H1 (cell line): ENCODE results near the gene YWHAB. TPM values are rescaled to one million over a fixed set of nuclear protein-coding genes. Genes with fewer than 3 reads are reported as not detected.

Experiments
- CTCF ChIA-PET: fragments of 300-600 bp; sonication (Branson Sonifier 250); formaldehyde crosslinking; loops from one replicate; lab custom pipeline; 2021; ENCODE audit not compliant: partially characterized antibody; lab: Charles Lee
- POLR2A ChIA-PET: fragments of 300-600 bp; sonication (Branson Sonifier 250); formaldehyde crosslinking; loops from one replicate; lab custom pipeline; 2021; ENCODE audit warnings: inconsistent platforms; ENCODE audit not compliant: partially characterized antibody; lab: Charles Lee
- DNase-seq, 2 experiments: peaks; one replicate each; pipeline versions ENCODE4 v3.0.0 to v3.0.0-alpha.2; 2010 to 2022; ENCODE audit warnings: low spot score in 2 of 2, low read depth in 1 of 2, mixed read lengths in 1 of 2
- FAIRE-seq: peaks from 2 replicates; lab custom pipeline; 2011; peaks lifted over from hg19 to GRCh38; lab: Jason Lieb, UNC
- H2AFZ ChIP-seq: 2 replicates; pipeline ENCODE4 v1.8.1; 2012; ENCODE audit warnings: low read length, inconsistent platforms
- H2AK5ac ChIP-seq: 2 replicates; pipeline ENCODE4 v1.6.1; 2013; ENCODE audit warnings: low read depth, low read length
- H2BK120ac ChIP-seq: replicated peaks from 2 replicates; pipeline ENCODE3; 2013; ENCODE audit warnings: low read depth, low read length, inconsistent platforms
- H2BK12ac ChIP-seq: 2 replicates; pipeline ENCODE4 v1.6.1; 2013; ENCODE audit warnings: low read depth, low read length
- H2BK15ac ChIP-seq: 2 replicates; pipeline ENCODE4 v1.6.1; 2013; ENCODE audit warnings: low read length
- H2BK20ac ChIP-seq: 2 replicates; pipeline ENCODE4 v1.6.1; 2013; ENCODE audit warnings: low read length
- H2BK5ac ChIP-seq: 2 replicates; pipeline ENCODE4 v1.6.1; 2013; ENCODE audit warnings: low read depth, low read length
- H3K14ac ChIP-seq: 2 replicates; pipeline ENCODE4 v1.6.1; 2013; ENCODE audit warnings: inconsistent platforms; ENCODE audit not compliant: insufficient read length
- H3K18ac ChIP-seq: 2 replicates; pipeline ENCODE4 v1.6.1; 2013; ENCODE audit warnings: low read length; ENCODE audit errors: extremely low read depth
- H3K23ac ChIP-seq: 2 replicates; pipeline ENCODE4 v1.6.1; 2013; ENCODE audit warnings: inconsistent platforms; ENCODE audit not compliant: insufficient read length
- H3K23me2 ChIP-seq: 2 replicates; pipeline ENCODE4 v1.6.1; 2013; ENCODE audit warnings: low read depth, low read length
- H3K27ac ChIP-seq: 2 replicates; pipeline ENCODE4 v1.6.1; 2011; ENCODE audit warnings: low read depth, low read length, inconsistent platforms
- H3K27me3 ChIP-seq, 4 experiments: replicated peaks in 1 of 4; 1 replicate in 1 of 4; 2 replicates in 3 of 4; pipeline versions ENCODE4 v1.6.1 to v1.8.1; 2011 to 2013; ENCODE audit warnings: low read length in 3 of 4, mild to moderate bottlenecking in 3 of 4, inconsistent platforms in 2 of 4, mixed read lengths in 2 of 4, moderate library complexity in 1 of 4; ENCODE audit not compliant: control insufficient read depth in 3 of 4, insufficient read depth in 3 of 4; ENCODE audit errors: extremely low read depth in 1 of 4
- H3K36me3 ChIP-seq, 4 experiments: 2 replicates each; pipeline versions ENCODE4 v1.6.1 to v1.8.1; 2011 to 2013; ENCODE audit warnings: mild to moderate bottlenecking in 4 of 4, low read length in 3 of 4, moderate library complexity in 2 of 4, control low read depth in 1 of 4, inconsistent platforms in 1 of 4; ENCODE audit not compliant: insufficient read depth in 4 of 4, control insufficient read depth in 2 of 4
- H3K4ac ChIP-seq: replicated peaks from 2 replicates; pipeline ENCODE3; 2013; ENCODE audit warnings: low read length, low read depth, mixed read lengths, inconsistent platforms; ENCODE audit not compliant: insufficient read length
- H3K4me1 ChIP-seq, 4 experiments: replicated peaks in 1 of 4; 1 replicate in 1 of 4; 2 replicates in 3 of 4; pipeline versions ENCODE4 v1.6.1 to v1.8.1; 2011 to 2013; ENCODE audit warnings: low read length in 3 of 4, inconsistent platforms in 2 of 4, mixed read lengths in 1 of 4; ENCODE audit not compliant: insufficient read depth in 4 of 4, control insufficient read depth in 3 of 4
- H3K4me2 ChIP-seq, 2 experiments: 2 replicates each; pipeline versions ENCODE4 v1.6.1 to v1.8.1; 2011 to 2013; ENCODE audit warnings: low read depth in 2 of 2, low read length in 2 of 2, control low read depth in 1 of 2, inconsistent platforms in 1 of 2, mild to moderate bottlenecking in 1 of 2; ENCODE audit not compliant: insufficient read depth in 1 of 2
- H3K4me3 ChIP-seq, 4 experiments: fragments of 200-600, 300-600 bp in 1 of 4; sonication (generic), shearing (Covaris generic), sonication (Bioruptor Twin) in 1 of 4; 2 replicates each; pipeline versions ENCODE4 v1.5.1 to v1.8.1; 2011 to 2016; ENCODE audit warnings: low read length in 4 of 4, low read depth in 3 of 4, control low read depth in 2 of 4, inconsistent platforms in 2 of 4, mild to moderate bottlenecking in 2 of 4, mixed read lengths in 1 of 4, moderate library complexity in 1 of 4; ENCODE audit not compliant: insufficient read depth in 2 of 4; ENCODE audit errors: extremely low read depth in 1 of 4
- H3K56ac ChIP-seq: replicated peaks from 2 replicates; pipeline ENCODE3; 2013; ENCODE audit warnings: low read depth, mild to moderate bottlenecking, mixed read lengths, low read length, inconsistent platforms; ENCODE audit not compliant: insufficient read length
- H3K79me1 ChIP-seq: 2 replicates; pipeline ENCODE4 v1.6.1; 2013; ENCODE audit warnings: low read depth, low read length, control low read depth
- H3K79me2 ChIP-seq, 2 experiments: 2 replicates each; pipeline versions ENCODE4 v1.6.1 to v1.8.1; 2012 to 2013; ENCODE audit warnings: low read length in 2 of 2, mild to moderate bottlenecking in 2 of 2, inconsistent platforms in 1 of 2; ENCODE audit not compliant: insufficient read depth in 2 of 2, control insufficient read depth in 1 of 2
- H3K9ac ChIP-seq, 4 experiments: replicated peaks in 1 of 4; 1 replicate in 1 of 4; 2 replicates in 3 of 4; pipeline versions ENCODE4 v1.6.1 to v1.8.1; 2011 to 2013; ENCODE audit warnings: low read depth in 3 of 4, low read length in 3 of 4, control low read depth in 2 of 4, mild to moderate bottlenecking in 2 of 4, moderate library complexity in 2 of 4, inconsistent platforms in 1 of 4; ENCODE audit errors: extremely low read depth in 1 of 4
- H3K9me3 ChIP-seq, 2 experiments: 2 replicates each; pipeline versions ENCODE4 v1.6.1 to v1.8.1; 2012 to 2013; ENCODE audit warnings: mild to moderate bottlenecking in 2 of 2, moderate library complexity in 2 of 2, control low read depth in 1 of 2, inconsistent platforms in 1 of 2, low read depth in 1 of 2, low read length in 1 of 2, mixed read lengths in 1 of 2; ENCODE audit not compliant: insufficient read depth in 2 of 2
- H4K20me1 ChIP-seq, 2 experiments: replicated peaks in 1 of 2; 2 replicates each; pipeline versions ENCODE3 to v1.8.1; 2011 to 2013; ENCODE audit warnings: inconsistent platforms in 2 of 2, low read length in 2 of 2, mild to moderate bottlenecking in 1 of 2; ENCODE audit not compliant: insufficient read depth in 2 of 2, control insufficient read depth in 1 of 2
- H4K5ac ChIP-seq: 2 replicates; pipeline ENCODE4 v1.6.1; 2013; ENCODE audit warnings: low read length, low read depth, mixed read lengths, inconsistent platforms; ENCODE audit not compliant: insufficient read length
- H4K8ac ChIP-seq: 2 replicates; pipeline ENCODE4 v1.8.0; 2013; ENCODE audit warnings: mild to moderate bottlenecking, moderate library complexity, low read length, inconsistent platforms; ENCODE audit not compliant: insufficient read depth; ENCODE audit errors: extremely low read depth
- H4K91ac ChIP-seq: replicated peaks from 2 replicates; pipeline ENCODE3; 2013; ENCODE audit warnings: low read length, mixed read lengths, inconsistent platforms; ENCODE audit not compliant: insufficient read length
- BACH1 ChIP-seq: IDR thresholded peaks from 2 replicates; pipeline ENCODE4 v1.6.1; 2012; ENCODE audit warnings: low read length, improper control_type of control experiment
- BCL11A ChIP-seq, 2 experiments: IDR thresholded peaks; one replicate each; pipeline ENCODE4 v1.6.1; 2011; ENCODE audit warnings: low read depth in 2 of 2, low read length in 2 of 2, mild to moderate bottlenecking in 2 of 2
- CEBPB ChIP-seq: IDR thresholded peaks from 2 replicates; pipeline ENCODE4 v1.6.1; 2012; ENCODE audit warnings: low read depth, low read length
- EGR1 ChIP-seq: IDR thresholded peaks from 2 replicates; pipeline ENCODE4 v1.6.1; 2011; ENCODE audit warnings: low read depth, low read length, borderline replicate concordance
- GTF2F1 ChIP-seq: IDR thresholded peaks from 2 replicates; pipeline ENCODE4 v1.6.1; 2012; ENCODE audit warnings: low read depth, low read length, improper control_type of control experiment, borderline replicate concordance
- RAD21 ChIP-seq, 2 experiments: IDR thresholded peaks in 1 of 2; conservative IDR thresholded peaks in 1 of 2; 2 replicates each; pipeline ENCODE4 v1.6.1; 2011; ENCODE audit warnings: low read depth in 2 of 2, low read length in 2 of 2, improper control_type of control experiment in 1 of 2, inconsistent platforms in 1 of 2, mild to moderate bottlenecking in 1 of 2, moderate library complexity in 1 of 2
- SRF ChIP-seq: IDR thresholded peaks from 2 replicates; pipeline ENCODE4 v1.6.1; 2011; ENCODE audit warnings: mild to moderate bottlenecking, low read depth, low read length, moderate library complexity
- YY1 ChIP-seq: IDR thresholded peaks from 2 replicates; pipeline ENCODE4 v1.6.1; 2011; ENCODE audit warnings: low read depth, mild to moderate bottlenecking, low read length
- WGBS, 2 experiments: shearing (Covaris generic) in 1 of 2; methylation state at CpG; one replicate each; pipeline versions ENCODE4 v1.1.6 to v1.1.7; 2013 to 2015; ENCODE audit warnings: low lambda C conversion rate in 2 of 2, mixed read lengths in 2 of 2, inconsistent platforms in 1 of 2, low coverage in 1 of 2, missing lambda C conversion rate in 1 of 2; ENCODE audit not compliant: insufficient replicate concordance in 2 of 2, insufficient coverage in 1 of 2, insufficient read length in 1 of 2; ENCODE audit errors: extremely low coverage in 1 of 2, missing lambda C conversion rate in 1 of 2; 5-methylcytosine and 5-hydroxymethylcytosine counted together
- polyA plus RNA-seq, 7 experiments: library from polyadenylated mRNA; depleted of rRNA in 3 of 7; stranded (reverse) in 5 of 7; unstranded in 2 of 7; fragments of >200 nt in 5 of 7; fragments of 200-250 nt in 2 of 7; gene quantifications; 1 replicate in 5 of 7; 2 replicates in 1 of 7; 4 replicates in 1 of 7; pipeline versions ENCODE4 v1.2.1 to v1.2.3, GENCODE V29; 2011 to 2013; ENCODE audit warnings: missing spikeins in 2 of 7, mixed read lengths in 2 of 7
- total RNA-seq: library from RNA; stranded (reverse); fragmentation: NEBNext Ultra II Directional; extraction: Animal tissue kit (Norgen Biotek cat#: 25700); gene quantifications from 2 replicates; pipeline ENCODE4 v1.2.1, GENCODE V29; 2021
- TF ChIP-seq, protein P1 (sequence below), 3 experiments: IDR thresholded peaks; 1 replicate in 2 of 3; 2 replicates in 1 of 3; pipeline versions ENCODE4 v1.5.1 to v1.6.1; 2011; ENCODE audit warnings: low read length in 3 of 3, mild to moderate bottlenecking in 3 of 3, inconsistent platforms in 2 of 3, low read depth in 1 of 3, moderate library complexity in 1 of 3; ENCODE audit not compliant: insufficient read depth in 1 of 3; ENCODE audit errors: control extremely low read depth in 1 of 3

Gene YWHAB
- total and polyA plus RNA-seq, 2 of the 8 experiments (the other 6 are each of a cell fraction or from before 2014, with no cell fraction given) = 72.9 to 256 TPM

DNA sequence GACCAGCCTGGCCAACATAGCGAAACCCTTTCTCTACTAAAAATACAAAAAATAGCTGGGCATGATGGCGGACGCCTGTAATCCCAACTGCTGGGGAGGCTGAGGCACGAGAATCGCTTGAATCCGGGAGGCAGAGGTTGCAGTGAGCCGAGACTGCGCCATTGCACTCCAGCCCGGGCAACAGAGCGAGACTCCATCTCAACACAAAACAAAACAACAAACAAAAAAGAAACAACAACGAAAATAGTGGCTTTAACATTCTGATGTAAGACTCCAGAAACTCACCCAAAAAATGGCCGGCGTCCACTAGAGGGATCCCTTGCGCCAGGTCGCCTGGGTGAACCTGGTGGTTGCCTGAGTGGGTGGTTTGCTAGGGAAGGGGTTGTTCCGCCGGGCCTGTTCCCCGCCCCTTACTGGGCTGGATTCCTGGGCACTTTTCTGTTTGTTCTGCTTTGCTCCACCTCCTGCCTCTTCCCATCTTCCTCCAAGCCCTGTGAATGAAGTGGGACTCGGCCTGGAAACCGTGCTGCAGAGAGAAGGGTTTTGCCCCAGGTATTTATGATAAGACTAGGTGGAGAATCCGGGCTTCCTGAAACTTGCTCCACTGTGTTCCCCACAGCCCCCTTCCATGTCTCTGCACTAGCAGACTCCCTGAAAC is 25.9 kb downstream of the YWHAB start:
- Histone ChIP-seq H3K79me2 (peaks cover 0 to 18% of the 10 kb centered on the region in 2 experiments; a peak in 1 of 4 replicates), H3K27me3 (no peaks in the 10 kb centered on the region), H3K18ac (no peak overlapping the region), H3K9me3 (no peaks in the 10 kb centered on the region), H3K23ac (no peak overlapping the region), H4K91ac (no peak overlapping the region), H2AK5ac (no peak overlapping the region), H2BK20ac (no peak overlapping the region), H2BK15ac (no peak overlapping the region), H3K36me3 (peaks cover 13 to 41% (median 27%) of the 10 kb centered on the region in 4 experiments), H4K5ac (no peak overlapping the region), H3K14ac (no peak overlapping the region), H3K4me1 (peaks cover 0 to 6% (median 1%) of the 10 kb centered on the region in 4 experiments; a peak in 5 of 7 replicates), H3K23me2 (peaks cover 2% of the 10 kb centered on the region; the same call in 1 of the 2 replicates), H2BK12ac (no peak overlapping the region; the same call in 1 of the 2 replicates), H4K8ac (no peak overlapping the region), H3K27ac (peak overlapping the region; percentile 43; the same call in 1 of the 2 replicates), H2AFZ (no peak overlapping the region), H3K4me2 (peak overlapping the region; percentile 48 to 88), H2BK5ac (no peak overlapping the region), H2BK120ac (no peak overlapping the region), H3K56ac (no peak overlapping the region), H3K4me3 (peak overlapping the region in 1 of 4 experiments; percentile 45; a peak in 2 of 8 replicates), H4K20me1 (peaks cover 9 to 13% of the 10 kb centered on the region in 2 experiments), H3K4ac (no peak overlapping the region), H3K79me1 (peaks cover 4% of the 10 kb centered on the region), H3K9ac (no peak overlapping the region; a peak in 2 of 7 replicates)
- WGBS, 2 experiments = 49% methylated on average over 21 of the region's 21 CpGs; no CpG with 5 or more reads in 1 of the 2 experiments
- POLR2A ChIA-PET = interaction anchor here (0.6 to 5.3 kb wide), 9 partner anchors 12 to 125 kb away, joined by 3 to 38 read pairs (median 5); no protein-coding TSS in a partner anchor
- DNase-seq = peak; percentile 80 to 90
- CTCF ChIA-PET = interaction anchor here (0.5 to 1.7 kb wide), 9 partner anchors 11 to 363 kb away, joined by 3 to 7 read pairs (median 4); partner anchors contain the start of gene TOMM34
- peak; percentile 42 for FAIRE-seq
- TF ChIP-seq RAD21 (IDR thresholded peaks at IDR 0.05 in 1 of 2, conservative IDR thresholded peaks at IDR 0.05 in 1 of 2; ENCODE audit: low read depth in 2 of 2, low read length in 2 of 2) = peak; percentile 40 to 55; a peak in 3 of 4 replicates
- TF ChIP-seq, protein P1, sequence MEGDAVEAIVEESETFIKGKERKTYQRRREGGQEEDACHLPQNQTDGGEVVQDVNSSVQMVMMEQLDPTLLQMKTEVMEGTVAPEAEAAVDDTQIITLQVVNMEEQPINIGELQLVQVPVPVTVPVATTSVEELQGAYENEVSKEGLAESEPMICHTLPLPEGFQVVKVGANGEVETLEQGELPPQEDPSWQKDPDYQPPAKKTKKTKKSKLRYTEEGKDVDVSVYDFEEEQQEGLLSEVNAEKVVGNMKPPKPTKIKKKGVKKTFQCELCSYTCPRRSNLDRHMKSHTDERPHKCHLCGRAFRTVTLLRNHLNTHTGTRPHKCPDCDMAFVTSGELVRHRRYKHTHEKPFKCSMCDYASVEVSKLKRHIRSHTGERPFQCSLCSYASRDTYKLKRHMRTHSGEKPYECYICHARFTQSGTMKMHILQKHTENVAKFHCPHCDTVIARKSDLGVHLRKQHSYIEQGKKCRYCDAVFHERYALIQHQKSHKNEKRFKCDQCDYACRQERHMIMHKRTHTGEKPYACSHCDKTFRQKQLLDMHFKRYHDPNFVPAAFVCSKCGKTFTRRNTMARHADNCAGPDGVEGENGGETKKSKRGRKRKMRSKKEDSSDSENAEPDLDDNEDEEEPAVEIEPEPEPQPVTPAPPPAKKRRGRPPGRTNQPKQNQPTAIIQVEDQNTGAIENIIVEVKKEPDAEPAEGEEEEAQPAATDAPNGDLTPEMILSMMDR (IDR thresholded peaks at IDR 0.05; ENCODE audit: control extremely low read depth in 1 of 3, insufficient read depth in 1 of 3, low read depth in 1 of 3, low read length in 3 of 3) = peak; percentile 62 to 68 (median 64)
- TF ChIP-seq SRF = no peak
- TF ChIP-seq BCL11A (IDR thresholded peaks at IDR 0.05; ENCODE audit: low read depth in 2 of 2, low read length in 2 of 2) = no peak
- TF ChIP-seq BACH1 = peak; percentile 25; the same call in 1 of the 2 replicates
- peak; percentile 75; the same call in 1 of the 2 replicates for TF ChIP-seq EGR1
- TF ChIP-seq GTF2F1 = no peak
- TF ChIP-seq CEBPB = peak; percentile 62
- TF ChIP-seq YY1 = peak; percentile 88
